NCI-H128 (cell line): ENCODE results near the gene PPP1R3E.

Experiments
- DNase-seq: peaks from one replicate; lab custom pipeline; 2025; ENCODE audit not compliant: unreplicated experiment; lab: John Stamatoyannopoulos, UW

The PPP1R3E gene

GRCh38 chr14:23322568-23323517 lies 20.2 kb upstream of the PPP1R3E start:
- DNase-seq = no peak

GRCh38 chr14:23321572-23322547 lies 19.2 kb upstream of the PPP1R3E start:
- no peak for DNase-seq

GRCh38 chr14:23320584-23321571 lies 18.2 kb upstream of the PPP1R3E start, which contains the start of gene PABPN1:
Gene PABPN1, plus strand, starts transcription at chr14:23321457. Its CDS starts 13 bp downstream, at chr14:23321470.
- DNase-seq = peak; percentile 99

GRCh38 chr14:23319746-23320583 lies 17.3 kb upstream of the PPP1R3E start:
- DNase-seq = no peak

GRCh38 chr14:23316300-23316699 lies 13.6 kb upstream of the PPP1R3E start:
- no peak for DNase-seq

- no peak for DNase-seq
These were observed 7.9 kb upstream of the PPP1R3E start for GRCh38 chr14:23310546-23310945.

GRCh38 chr14:23308721-23309445 lies 6.2 kb upstream of the PPP1R3E start:
- DNase-seq = no peak

- DNase-seq = no peak
These were observed 5.3 kb upstream of the PPP1R3E start for GRCh38 chr14:23307687-23308644.

GRCh38 chr14:23307146-23307530 lies 4.5 kb upstream of the PPP1R3E start:
- DNase-seq = no peak

- peak; percentile 22 for DNase-seq
These were observed 3.9 kb upstream of the PPP1R3E start, which contains the start of gene BCL2L2 for GRCh38 chr14:23306412-23307145. Gene BCL2L2, plus strand, starts transcription at chr14:23306833. Its CDS starts 935 bp downstream, at chr14:23307768.

- DNase-seq = peak; percentile 62
These were observed 730 bp downstream of the PPP1R3E start for GRCh38 chr14:23301969-23302289.

- peak; percentile 95 for DNase-seq
These were observed 1.2 kb downstream of the PPP1R3E start for GRCh38 chr14:23301288-23301968.

GRCh38 chr14:23300687-23301223 lies 1.9 kb downstream of the PPP1R3E start:
- no peak for DNase-seq

GRCh38 chr14:23299986-23300686 lies 2.5 kb downstream of the PPP1R3E start:
- no peak for DNase-seq

GRCh38 chr14:23299211-23299957 lies 3.3 kb downstream of the PPP1R3E start:
- DNase-seq = no peak
